Jurkat, Clone E6-1 (cell line): ENCODE results near the gene TERT.
A peak's percentile ranks its signal among the peaks of the same experiment; 100 is the strongest.

ENCODE experiments used
- DNase-seq: peaks from one replicate; pipeline ENCODE4 v3.0.0-alpha.2; 2011; ENCODE audit warnings: low read depth, low spot score
- H3K4me3 ChIP-seq: 2 replicates; pipeline ENCODE4 v1.5.1; 2011; ENCODE audit warnings: mild to moderate bottlenecking, low read length, control low read depth, moderate library complexity

The TERT gene

DNA sequence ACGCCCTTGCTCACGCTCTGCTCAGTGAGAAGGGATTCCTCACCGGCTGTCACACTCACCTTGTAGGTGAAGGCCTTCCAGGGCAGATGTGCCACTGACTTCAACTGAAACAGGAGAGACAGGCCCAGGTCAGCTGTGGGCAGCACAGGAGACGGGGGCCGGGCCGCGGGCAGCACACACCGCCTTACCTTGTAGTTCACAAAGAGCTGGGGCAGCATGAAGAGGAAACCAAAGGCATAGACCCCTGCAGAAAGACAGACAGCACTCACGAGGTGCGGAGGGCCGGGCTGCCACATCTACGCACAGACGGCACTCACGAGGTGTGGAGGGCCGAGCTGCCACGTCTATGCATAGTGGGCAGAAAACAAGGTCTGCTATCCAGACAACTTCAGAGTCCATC is 26.7 kb upstream of the TERT start:
- no peak overlapping the region for H3K4me3 ChIP-seq

GRCh38 chr5:1320436-1321344 is 25.8 kb upstream of the TERT start:
- no peak for DNase-seq
- no peak overlapping the region for H3K4me3 ChIP-seq

More for the DNA sequence above, 26.7 kb upstream of the TERT start:
- DNase-seq, result no peak

GRCh38 chr5:1319436-1320256 is 24.8 kb upstream of the TERT start:
- H3K4me3 ChIP-seq, result no peak overlapping the region
- DNase-seq, result no peak

DNA sequence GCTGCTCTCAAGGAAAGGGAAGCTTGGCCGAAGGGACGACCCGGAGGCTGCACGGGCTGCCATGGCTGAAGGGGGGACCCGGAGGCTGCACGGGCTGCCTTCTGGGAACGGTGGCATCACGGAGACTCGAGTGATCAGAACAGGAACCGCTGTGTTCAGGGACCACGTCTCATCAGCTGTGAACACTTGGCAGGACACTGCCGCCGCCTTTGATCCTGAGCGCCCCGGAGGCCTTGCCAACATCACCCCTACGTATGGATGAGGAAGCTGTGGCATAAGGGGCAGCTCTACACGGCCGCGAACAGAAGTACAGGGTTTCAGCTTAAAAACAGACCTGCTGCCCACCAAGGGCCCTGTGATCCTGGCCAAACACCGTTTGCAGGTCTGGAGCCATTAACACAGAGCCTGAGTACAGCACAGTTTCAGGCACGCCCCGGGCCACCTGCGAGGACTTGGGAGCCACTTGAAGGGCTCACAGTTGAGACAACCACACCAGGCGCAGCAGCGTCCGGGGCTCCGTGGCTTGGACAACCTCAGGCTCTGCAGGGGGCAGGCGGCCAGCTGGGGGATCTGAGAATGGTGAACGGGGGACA is 23.9 kb upstream of the TERT start:
- no peak overlapping the region for H3K4me3 ChIP-seq
- no peak for DNase-seq

DNA sequence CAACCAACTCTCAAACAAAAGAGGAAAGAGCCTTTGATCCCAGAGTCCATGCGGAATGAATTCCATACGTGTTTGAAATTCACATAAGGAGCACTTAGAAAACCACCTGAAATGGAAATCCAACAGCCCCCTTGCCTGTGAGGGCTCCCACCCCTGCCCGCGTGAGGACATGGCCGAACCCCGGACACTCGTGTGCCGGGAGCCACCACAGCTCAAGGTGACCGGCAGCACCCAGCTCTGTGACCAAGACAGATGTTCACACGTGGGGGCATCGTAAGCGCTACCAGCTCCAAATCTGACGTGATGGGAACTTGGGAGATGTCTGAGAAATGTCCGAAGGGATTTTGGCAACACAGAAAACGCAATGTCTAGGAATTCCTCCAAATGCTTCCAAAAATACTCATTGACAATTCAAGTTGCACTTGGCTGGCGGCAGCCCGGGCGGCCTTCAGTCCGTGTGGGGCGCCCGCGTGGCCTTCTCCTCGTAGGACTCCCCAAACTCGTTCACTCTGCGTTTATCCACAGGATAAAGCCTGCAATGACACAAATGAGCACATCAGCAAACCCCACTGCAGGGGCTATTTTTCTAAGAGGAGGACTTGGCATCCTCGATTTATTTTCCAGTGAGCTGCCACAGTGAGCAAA is 23.2 kb upstream of the TERT start:
- no peak overlapping the region for H3K4me3 ChIP-seq
- no peak for DNase-seq

- H3K4me3 ChIP-seq, result peak overlapping the region; percentile 13; the same call in 1 of the 2 replicates
- no peak for DNase-seq
Observed at GRCh38 chr5:1316588-1317340, 21.9 kb upstream of the TERT start.

GRCh38 chr5:1315709-1316587 is 21.1 kb upstream of the TERT start:
- DNase-seq, result peak; percentile 100
- peak overlapping the region; percentile 51 for H3K4me3 ChIP-seq

- H3K4me3 ChIP-seq, result peak overlapping the region; percentile 51
- no peak for DNase-seq
Observed at GRCh38 chr5:1315018-1315708, 20.3 kb upstream of the TERT start.

DNA sequence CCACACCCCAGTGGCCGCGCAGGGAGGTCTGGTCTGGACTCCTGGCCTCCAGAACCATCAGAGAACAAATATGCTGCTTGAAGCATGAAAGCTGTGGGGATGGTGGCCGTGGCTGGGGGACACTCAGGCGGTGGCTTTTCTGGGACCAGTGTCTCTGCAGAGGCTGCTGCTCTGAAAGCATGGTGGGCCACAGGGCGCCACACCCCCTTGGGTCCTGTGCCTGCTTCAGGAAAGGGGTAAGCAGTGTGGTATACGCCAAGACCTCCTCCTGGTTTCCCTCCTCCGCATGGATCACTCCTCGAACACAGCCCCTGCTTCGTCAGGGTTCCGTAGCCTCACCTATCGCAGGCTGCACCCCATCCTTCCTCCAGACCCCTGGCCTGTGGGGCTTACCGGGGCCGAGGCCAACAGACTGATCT is 19.7 kb upstream of the TERT start:
- peak overlapping the region; percentile 51 for H3K4me3 ChIP-seq
- DNase-seq, result no peak

- peak overlapping the region; percentile 27 for H3K4me3 ChIP-seq
- DNase-seq, result peak; percentile 99
Observed at GRCh38 chr5:1312993-1313833, 18.3 kb upstream of the TERT start.

GRCh38 chr5:1312206-1312605 is 17.3 kb upstream of the TERT start:
- no peak overlapping the region for H3K4me3 ChIP-seq
- peak; percentile 97 for DNase-seq

DNA sequence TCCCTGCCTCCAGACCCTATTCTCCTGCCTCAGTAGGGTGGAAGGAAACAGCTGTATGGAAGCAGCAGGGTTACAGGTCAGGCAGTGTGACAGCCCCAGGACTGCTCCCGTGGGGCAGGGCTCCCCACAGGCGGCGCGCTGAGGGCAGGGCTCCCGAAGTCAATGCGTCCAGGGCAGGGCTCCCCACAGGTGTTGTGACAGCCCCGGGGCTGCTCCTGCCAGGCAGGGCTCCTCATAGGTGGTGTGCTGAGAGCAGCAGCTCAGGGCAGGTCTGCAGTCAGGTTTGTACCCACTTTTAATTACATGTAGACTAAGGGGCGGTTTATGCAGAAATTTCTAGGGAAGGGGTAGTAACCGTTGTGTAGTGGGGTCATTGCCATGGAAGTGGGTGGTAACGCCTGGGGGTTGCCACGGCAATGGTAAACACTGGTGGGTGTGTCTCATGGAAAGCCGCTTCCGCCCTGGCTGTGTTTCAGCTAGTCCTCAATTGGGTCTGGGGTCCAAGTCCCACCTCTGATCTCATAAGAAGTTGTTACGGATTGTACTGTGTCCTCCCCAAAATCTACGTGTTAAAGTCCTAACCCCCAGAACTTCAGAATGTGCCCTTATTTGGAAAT is 16.7 kb upstream of the TERT start:
- no peak overlapping the region for H3K4me3 ChIP-seq

GRCh38 chr5:1310118-1310517 is 15.2 kb upstream of the TERT start:
- DNase-seq, result no peak
- no peak overlapping the region for H3K4me3 ChIP-seq

More for the DNA sequence above, 16.7 kb upstream of the TERT start:
- no peak for DNase-seq

GRCh38 chr5:1304033-1304432 is 9.2 kb upstream of the TERT start:
- no peak overlapping the region for H3K4me3 ChIP-seq
- no peak for DNase-seq

DNA sequence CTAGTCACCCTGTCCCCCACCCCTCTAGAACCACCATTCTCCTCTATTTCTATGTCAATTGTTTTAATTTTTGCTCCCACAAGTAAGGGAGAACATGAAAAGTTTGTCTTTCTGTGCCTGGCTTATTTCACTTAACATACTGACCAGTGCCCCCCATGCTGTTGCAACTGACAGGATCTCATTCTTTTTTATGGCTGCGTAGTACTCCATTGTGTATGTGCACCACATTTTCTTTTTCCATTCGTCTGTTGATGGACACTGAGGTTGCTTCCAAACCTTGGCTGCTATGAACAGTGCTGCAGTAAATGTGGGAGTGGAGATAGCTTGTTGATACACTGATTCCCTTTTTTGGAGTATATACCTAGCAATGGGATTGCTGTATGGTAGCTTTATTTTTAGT is 7.4 kb upstream of the TERT start:
- DNase-seq, result no peak
- no peak overlapping the region for H3K4me3 ChIP-seq

GRCh38 chr5:1300581-1301083 is 5.8 kb upstream of the TERT start:
- DNase-seq, result no peak
- H3K4me3 ChIP-seq, result no peak overlapping the region
